Epithelial cell of proximal tubule (primary cell): ENCODE measurements around the gene KRTAP5-9. TPM values are rescaled to one million over a fixed set of nuclear protein-coding genes. Genes with fewer than 3 reads are reported as not detected.

ENCODE experiments used
- DNase-seq: peaks from one replicate; pipeline ENCODE4 v3.0.0-alpha.2; 2011; ENCODE audit warnings: low read depth
- H3K4me3 ChIP-seq: 2 replicates; pipeline ENCODE4 v1.5.1; 2011; ENCODE audit warnings: low read depth, mild to moderate bottlenecking, low read length
- CTCF ChIP-seq: conservative IDR thresholded peaks from 2 replicates; pipeline ENCODE4 v1.5.1; 2012; ENCODE audit warnings: low read depth, mild to moderate bottlenecking, low read length
- total RNA-seq: library from RNA; depleted of rRNA; stranded (reverse); fragments of >200 nt; gene quantifications from 2 replicates; pipeline ENCODE4 v1.2.3, GENCODE V29; 2015

The KRTAP5-9 gene
- total RNA-seq, 1 donor from 2014 or later: not detected

- no peak for DNase-seq
- TF ChIP-seq CTCF: no peak
- H3K4me3 ChIP-seq: no peak overlapping the region
These were observed 5.1 kb upstream of the KRTAP5-9 start for GRCh38 chr11:71542879-71543777.

- no peak for TF ChIP-seq CTCF
- no peak overlapping the region for H3K4me3 ChIP-seq
- no peak for DNase-seq
These were observed 4.4 kb upstream of the KRTAP5-9 start for GRCh38 chr11:71543866-71544265.

- no peak for TF ChIP-seq CTCF
- no peak for DNase-seq
- no peak overlapping the region for H3K4me3 ChIP-seq
These were observed 3.5 kb upstream of the KRTAP5-9 start for GRCh38 chr11:71544525-71545214.

- DNase-seq: no peak
- H3K4me3 ChIP-seq: no peak overlapping the region
- no peak for TF ChIP-seq CTCF
These were observed 2.7 kb upstream of the KRTAP5-9 start for GRCh38 chr11:71545405-71545966.

GRCh38 chr11:71548716-71549151 is 514 bp downstream of the KRTAP5-9 start:
- no peak overlapping the region for H3K4me3 ChIP-seq
- DNase-seq: no peak

GRCh38 chr11:71551711-71552110 is 3.5 kb downstream of the KRTAP5-9 start:
- DNase-seq: no peak
- TF ChIP-seq CTCF: no peak

More at GRCh38 chr11:71548716-71549151, 514 bp downstream of the KRTAP5-9 start:
- TF ChIP-seq CTCF: no peak

More at GRCh38 chr11:71551711-71552110, 3.5 kb downstream of the KRTAP5-9 start:
- H3K4me3 ChIP-seq: no peak overlapping the region
